ENCODE data around the gene NMUR1.
A peak's percentile ranks its signal among the peaks of the same experiment; 100 is the strongest.
"Not testable (repeated sequence)": the region's sequence is repeated elsewhere in the genome, so short reads cannot be mapped to it uniquely, and the experiment has no call there.

The NMUR1 gene

GRCh38 chr2:231530099-231531011 is at the start of gene NMUR1:
TSS of gene NMUR1 (minus strand) at chr2:231530445. CDS start at chr2:231530361, 84 bp downstream.
- H3K4me3 ChIP-seq (ENCODE audit: low read depth, low read length, poor library complexity, severe bottlenecking), result peak within 1 kb of the TSS; percentile 16

GRCh38 chr2:231579560-231579959 is 49.3 kb upstream of the NMUR1 start:
- no peak overlapping the region for H3K27ac ChIP-seq (ENCODE audit: low read depth, low read length, poor library complexity, severe bottlenecking)
- H3K9me3 ChIP-seq (ENCODE audit: low read length), result no peaks in the 10 kb centered on the region
- no peaks in the 10 kb centered on the region for H4K20me1 ChIP-seq (ENCODE audit: insufficient read depth, low read length)
- no peaks in the 10 kb centered on the region for H3K9me2 ChIP-seq (ENCODE audit: low read depth, low read length)
- H3K4me2 ChIP-seq (ENCODE audit: low read length), result no peak overlapping the region
- TF ChIP-seq EZH2 (IDR thresholded peaks at IDR 0.05; ENCODE audit: borderline replicate concordance, low read length) (no peak), CTCF (IDR thresholded peaks at IDR 0.05; ENCODE audit: low read length) (no peak)
- no peaks in the 10 kb centered on the region for H3K4me1 ChIP-seq (ENCODE audit: insufficient read depth, low read length, severe bottlenecking)
- H3K79me2 ChIP-seq (ENCODE audit: insufficient read depth, low read length), result no peaks in the 10 kb centered on the region
- H3K36me3 ChIP-seq (ENCODE audit: insufficient read depth, low read length), result no peaks in the 10 kb centered on the region
- H3K4me3 ChIP-seq (ENCODE audit: low read depth, low read length, poor library complexity, severe bottlenecking), result no peak overlapping the region
- H2AFZ ChIP-seq (ENCODE audit: low read length), result no peak overlapping the region
- H3K27me3 ChIP-seq (ENCODE audit: insufficient read depth, low read length), result no peaks in the 10 kb centered on the region
- no peaks in the 10 kb centered on the region for H3F3A ChIP-seq (ENCODE audit: insufficient read depth, low read length)
- H3K9ac ChIP-seq (ENCODE audit: low read length), result no peak overlapping the region

More at GRCh38 chr2:231530099-231531011, at the start of gene NMUR1:
- Histone ChIP-seq H3K9me3 (ENCODE audit: low read length) (no peaks in the 10 kb centered on the region), H3K27ac (ENCODE audit: low read depth, low read length, poor library complexity, severe bottlenecking) (no peak within 1 kb of the TSS), H3K4me1 (ENCODE audit: insufficient read depth, low read length, severe bottlenecking) (no peaks in the 10 kb centered on the region), H3K9me2 (ENCODE audit: low read depth, low read length) (no peaks in the 10 kb centered on the region), H3K4me2 (ENCODE audit: low read length) (peak within 1 kb of the TSS; percentile 15; the same call in 1 of the 2 replicates), H3K79me2 (ENCODE audit: insufficient read depth, low read length) (no peaks in the 10 kb centered on the region), H3F3A (ENCODE audit: insufficient read depth, low read length) (no peaks in the 10 kb centered on the region), H3K36me3 (ENCODE audit: insufficient read depth, low read length) (no peaks in the 10 kb centered on the region), H2AFZ (ENCODE audit: low read length) (no peak within 1 kb of the TSS), H4K20me1 (ENCODE audit: insufficient read depth, low read length) (no peaks in the 10 kb centered on the region), H3K27me3 (ENCODE audit: insufficient read depth, low read length) (peaks cover 10% of the 10 kb centered on the region; the same call in 1 of the 2 replicates), H3K9ac (ENCODE audit: low read length) (no peak within 1 kb of the TSS)
- TF ChIP-seq CTCF (IDR thresholded peaks at IDR 0.05; ENCODE audit: low read length), result peak; percentile 78
- no peak for TF ChIP-seq EZH2 (IDR thresholded peaks at IDR 0.05; ENCODE audit: borderline replicate concordance, low read length)

GRCh38 chr2:231578655-231579054 is 48.4 kb upstream of the NMUR1 start:
- not testable (repeated sequence) for H3K27me3 ChIP-seq (ENCODE audit: insufficient read depth, low read length); H3K9me3 ChIP-seq (ENCODE audit: low read length); H3K4me1 ChIP-seq (ENCODE audit: insufficient read depth, low read length, severe bottlenecking); H3K36me3 ChIP-seq (ENCODE audit: insufficient read depth, low read length); H3K9me2 ChIP-seq (ENCODE audit: low read depth, low read length); H2AFZ ChIP-seq (ENCODE audit: low read length); H3K9ac ChIP-seq (ENCODE audit: low read length); H4K20me1 ChIP-seq (ENCODE audit: insufficient read depth, low read length); H3K27ac ChIP-seq (ENCODE audit: low read depth, low read length, poor library complexity, severe bottlenecking); H3F3A ChIP-seq (ENCODE audit: insufficient read depth, low read length); H3K79me2 ChIP-seq (ENCODE audit: insufficient read depth, low read length); H3K4me3 ChIP-seq (ENCODE audit: low read depth, low read length, poor library complexity, severe bottlenecking); H3K4me2 ChIP-seq (ENCODE audit: low read length)

Measured in OCI-LY1 (cell line).